VCaP (cell line): ENCODE results near the gene NDUFC1.

Source experiments
- H3K27ac ChIP-seq: fragments of 450-650 bp; 2 replicates; pipeline ENCODE4 v1.5.1; 2017
- CTCF ChIP-seq: fragments of 450-650 bp; conservative IDR thresholded peaks from 2 replicates; pipeline ENCODE4 v1.5.1; 2017; ENCODE audit warnings: mild to moderate bottlenecking, moderate library complexity

NDUFC1 gene

GRCh38 chr4:139286186-139286698 is 16.0 kb downstream of the NDUFC1 start:
- TF ChIP-seq CTCF, result no peak
- no peak overlapping the region for H3K27ac ChIP-seq

GRCh38 chr4:139282721-139283075 is 19.6 kb downstream of the NDUFC1 start:
- TF ChIP-seq CTCF, result no peak
- no peak overlapping the region for H3K27ac ChIP-seq

GRCh38 chr4:139282065-139282720 is 20.1 kb downstream of the NDUFC1 start:
- no peak overlapping the region for H3K27ac ChIP-seq
- TF ChIP-seq CTCF, result no peak

- no peak for TF ChIP-seq CTCF
- H3K27ac ChIP-seq, result no peak within 1 kb of the TSS
These were observed 22.3 kb downstream of the NDUFC1 start, which contains the start of gene MGARP for GRCh38 chr4:139279760-139280620. MGARP (minus strand) TSS chr4:139280225; CDS start chr4:139280158, 67 bp downstream.

GRCh38 chr4:139278912-139279759 is 23.1 kb downstream of the NDUFC1 start:
- TF ChIP-seq CTCF, result no peak
- no peak overlapping the region for H3K27ac ChIP-seq

GRCh38 chr4:139278485-139278884 is 23.8 kb downstream of the NDUFC1 start:
- no peak overlapping the region for H3K27ac ChIP-seq
- no peak for TF ChIP-seq CTCF
